ENCODE results near the gene ICOSLG. TPM values are rescaled to one million over a fixed set of nuclear protein-coding genes. Genes with fewer than 3 reads are reported as not detected.

The ICOSLG gene
- total and polyA plus RNA-seq, 2 of the 13 experiments (the other 11 are each of a cell fraction or from before 2014, with no cell fraction given) = 0.51 to 1.3 TPM

DNA sequence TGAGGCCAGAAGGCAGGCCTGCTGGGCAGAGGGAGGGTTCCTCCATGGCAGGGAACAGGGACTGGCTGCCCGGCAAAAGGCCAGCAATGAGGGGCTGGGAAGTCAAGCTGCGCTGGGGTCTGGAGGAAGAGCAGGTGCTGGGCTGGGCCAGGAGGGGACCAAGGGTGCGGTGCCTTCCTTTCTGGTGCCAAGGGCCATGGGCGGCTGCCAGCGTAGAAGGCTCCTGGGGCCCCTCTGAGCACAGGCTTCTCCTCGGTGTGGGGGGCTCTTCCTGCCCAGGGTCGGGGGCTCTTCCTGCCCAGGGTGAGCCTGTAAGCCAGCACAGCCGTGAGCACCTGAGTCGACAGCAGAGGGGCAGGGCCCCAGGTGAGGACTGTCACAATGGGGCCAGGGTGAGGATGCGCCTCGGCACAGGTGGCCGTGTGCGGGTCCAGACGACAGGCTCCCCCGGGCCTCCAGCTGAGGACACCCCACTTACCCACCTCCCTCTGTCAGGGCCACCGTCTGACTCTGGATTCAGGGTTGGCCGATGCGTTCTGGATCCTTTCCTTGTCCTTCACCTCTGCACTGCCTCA lies 31.6 kb upstream of the ICOSLG start (continued):
- TF ChIP-seq, protein P1, sequence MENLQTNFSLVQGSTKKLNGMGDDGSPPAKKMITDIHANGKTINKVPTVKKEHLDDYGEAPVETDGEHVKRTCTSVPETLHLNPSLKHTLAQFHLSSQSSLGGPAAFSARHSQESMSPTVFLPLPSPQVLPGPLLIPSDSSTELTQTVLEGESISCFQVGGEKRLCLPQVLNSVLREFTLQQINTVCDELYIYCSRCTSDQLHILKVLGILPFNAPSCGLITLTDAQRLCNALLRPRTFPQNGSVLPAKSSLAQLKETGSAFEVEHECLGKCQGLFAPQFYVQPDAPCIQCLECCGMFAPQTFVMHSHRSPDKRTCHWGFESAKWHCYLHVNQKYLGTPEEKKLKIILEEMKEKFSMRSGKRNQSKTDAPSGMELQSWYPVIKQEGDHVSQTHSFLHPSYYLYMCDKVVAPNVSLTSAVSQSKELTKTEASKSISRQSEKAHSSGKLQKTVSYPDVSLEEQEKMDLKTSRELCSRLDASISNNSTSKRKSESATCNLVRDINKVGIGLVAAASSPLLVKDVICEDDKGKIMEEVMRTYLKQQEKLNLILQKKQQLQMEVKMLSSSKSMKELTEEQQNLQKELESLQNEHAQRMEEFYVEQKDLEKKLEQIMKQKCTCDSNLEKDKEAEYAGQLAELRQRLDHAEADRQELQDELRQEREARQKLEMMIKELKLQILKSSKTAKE (CRISPR knock-in tag; IDR thresholded peaks at IDR 0.05; ENCODE audit: borderline replicate concordance) = no peak
- TF ChIP-seq POLR2A (IDR thresholded peaks at IDR 0.05; ENCODE audit: insufficient read depth in 1 of 2, low read depth in 2 of 2, low read length in 2 of 2) = no peak
- no peak for TF ChIP-seq MYNN (CRISPR knock-in tag; IDR thresholded peaks at IDR 0.05; ENCODE audit: low read depth)
- TF ChIP-seq ZNF20 (CRISPR knock-in tag; IDR thresholded peaks at IDR 0.05) = no peak

DNA sequence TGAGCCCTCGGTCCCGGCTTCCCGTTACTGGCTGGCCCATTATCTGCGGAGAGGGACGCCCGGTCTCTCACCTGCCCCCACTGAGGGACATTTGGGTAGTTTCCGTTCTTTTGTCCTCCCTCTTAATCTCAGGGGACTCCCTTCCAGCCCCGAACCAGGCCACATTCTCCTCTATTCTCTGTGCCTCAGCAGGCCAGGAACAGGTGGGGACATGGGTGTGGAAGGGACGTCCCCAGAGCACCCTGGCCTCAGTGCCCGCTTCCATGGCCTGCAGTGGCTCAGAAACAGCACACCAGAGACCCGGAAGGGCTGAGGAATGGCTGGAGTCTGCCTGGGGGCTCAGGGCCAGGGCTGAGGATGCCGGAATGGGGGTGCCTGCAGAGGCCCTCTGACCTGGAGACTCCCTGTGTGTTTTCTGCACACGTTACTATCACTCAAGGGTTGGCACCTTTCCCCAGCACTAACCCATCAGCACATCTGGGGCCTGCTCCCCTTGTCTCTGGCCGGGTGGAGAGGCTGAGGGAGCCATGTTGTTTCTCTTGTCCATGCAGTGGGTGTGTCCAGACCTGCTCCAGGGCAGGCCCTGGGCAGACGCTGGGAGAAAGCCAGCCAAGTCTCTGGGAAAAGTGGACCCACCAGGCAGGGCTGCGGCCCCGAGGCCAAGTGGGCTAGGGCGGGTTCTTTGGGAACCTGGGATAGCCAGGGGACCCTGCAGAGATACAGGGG lies 31.0 kb upstream of the ICOSLG start:
- 61% methylated on average over 13 of the region's 18 CpGs for WGBS (ENCODE audit: low lambda C conversion rate)
- FAIRE-seq = no peak
- H3K79me2 ChIP-seq (ENCODE audit: insufficient read depth, low read length) = no peaks in the 10 kb centered on the region
- TF ChIP-seq ZFX (CRISPR knock-in tag; IDR thresholded peaks at IDR 0.05; ENCODE audit: low read depth) (peak; percentile 24; the same call in 1 of the 2 replicates), ZC3H13 (CRISPR knock-in tag; IDR thresholded peaks at IDR 0.05) (no peak)
- TF ChIP-seq, protein P2, sequence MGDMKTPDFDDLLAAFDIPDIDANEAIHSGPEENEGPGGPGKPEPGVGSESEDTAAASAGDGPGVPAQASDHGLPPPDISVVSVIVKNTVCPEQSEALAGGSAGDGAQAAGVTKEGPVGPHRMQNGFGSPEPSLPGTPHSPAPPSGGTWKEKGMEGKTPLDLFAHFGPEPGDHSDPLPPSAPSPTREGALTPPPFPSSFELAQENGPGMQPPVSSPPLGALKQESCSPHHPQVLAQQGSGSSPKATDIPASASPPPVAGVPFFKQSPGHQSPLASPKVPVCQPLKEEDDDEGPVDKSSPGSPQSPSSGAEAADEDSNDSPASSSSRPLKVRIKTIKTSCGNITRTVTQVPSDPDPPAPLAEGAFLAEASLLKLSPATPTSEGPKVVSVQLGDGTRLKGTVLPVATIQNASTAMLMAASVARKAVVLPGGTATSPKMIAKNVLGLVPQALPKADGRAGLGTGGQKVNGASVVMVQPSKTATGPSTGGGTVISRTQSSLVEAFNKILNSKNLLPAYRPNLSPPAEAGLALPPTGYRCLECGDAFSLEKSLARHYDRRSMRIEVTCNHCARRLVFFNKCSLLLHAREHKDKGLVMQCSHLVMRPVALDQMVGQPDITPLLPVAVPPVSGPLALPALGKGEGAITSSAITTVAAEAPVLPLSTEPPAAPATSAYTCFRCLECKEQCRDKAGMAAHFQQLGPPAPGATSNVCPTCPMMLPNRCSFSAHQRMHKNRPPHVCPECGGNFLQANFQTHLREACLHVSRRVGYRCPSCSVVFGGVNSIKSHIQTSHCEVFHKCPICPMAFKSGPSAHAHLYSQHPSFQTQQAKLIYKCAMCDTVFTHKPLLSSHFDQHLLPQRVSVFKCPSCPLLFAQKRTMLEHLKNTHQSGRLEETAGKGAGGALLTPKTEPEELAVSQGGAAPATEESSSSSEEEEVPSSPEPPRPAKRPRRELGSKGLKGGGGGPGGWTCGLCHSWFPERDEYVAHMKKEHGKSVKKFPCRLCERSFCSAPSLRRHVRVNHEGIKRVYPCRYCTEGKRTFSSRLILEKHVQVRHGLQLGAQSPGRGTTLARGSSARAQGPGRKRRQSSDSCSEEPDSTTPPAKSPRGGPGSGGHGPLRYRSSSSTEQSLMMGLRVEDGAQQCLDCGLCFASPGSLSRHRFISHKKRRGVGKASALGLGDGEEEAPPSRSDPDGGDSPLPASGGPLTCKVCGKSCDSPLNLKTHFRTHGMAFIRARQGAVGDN (CRISPR knock-in tag; IDR thresholded peaks at IDR 0.05) = 0 out of 2 replicates have a peak, but pooled peaks have one; percentile 16
- H2AFZ ChIP-seq (ENCODE audit: low read length) = peak overlapping the region; percentile 29
- DNase-seq (ENCODE audit: low spot score) = no peak
- no peaks in the 10 kb centered on the region for H3K36me3 ChIP-seq (replicated peaks in 1 of 2; ENCODE audit: control insufficient read depth in 1 of 2, insufficient read depth in 2 of 2, low read length in 2 of 2)
- no peak overlapping the region for H3K27ac ChIP-seq (ENCODE audit: extremely low read length, insufficient read depth, low read length)
- no peaks in the 10 kb centered on the region for H4K20me1 ChIP-seq (ENCODE audit: insufficient read depth, low read length)
- no peak overlapping the region; a peak in 1 of 6 replicates for H3K4me3 ChIP-seq (replicated peaks in 1 of 3; ENCODE audit: insufficient read depth in 1 of 3, low read depth in 2 of 3, low read length in 3 of 3)
- no peaks in the 10 kb centered on the region for H3K9me3 ChIP-seq (ENCODE audit: low read length)
- H3K4me2 ChIP-seq (ENCODE audit: low read depth, low read length) = no peak overlapping the region; the same call in 1 of the 2 replicates
- CTCF ChIA-PET (ENCODE audit: low intra/inter-chr PET ratio, low total read pairs) = no interaction called here
- in situ Hi-C loops (cut with HindIII; ENCODE audit: extremely low pct_ligation_motif_present, low pct_unique_long_range_greater_than_20kb) (no loop called here), intact Hi-C loops (cut with micrococcal nuclease; ENCODE audit: unreplicated experiment) (no loop called here)
- peaks cover 12% of the 10 kb centered on the region for H3K4me1 ChIP-seq (ENCODE audit: insufficient read depth, low read length)
- peak; percentile 45 for ATAC-seq
- POLR2A ChIA-PET = no interaction called here
- no peaks in the 10 kb centered on the region for H3K27me3 ChIP-seq (ENCODE audit: control insufficient read depth in 1 of 2, insufficient read depth in 2 of 2, low read length in 2 of 2)
- no TSS peak for BruUV-seq (replicated peaks)
- H3K9ac ChIP-seq (ENCODE audit: insufficient read depth, low read depth, low read length) = no peak overlapping the region
